NK-92 (cell line): ENCODE measurements around the gene APH1B.
"Not testable (repeated sequence)": the region's sequence is repeated elsewhere in the genome, so short reads cannot be mapped to it uniquely, and the experiment has no call there.

Experiments
- DNase-seq: peaks from one replicate; lab custom pipeline; 2025; ENCODE audit not compliant: unreplicated experiment; lab: John Stamatoyannopoulos, UW

Gene APH1B

GRCh38 chr15:63295341-63295740 lies 17.9 kb downstream of the APH1B start:
- DNase-seq = no peak

DNA sequence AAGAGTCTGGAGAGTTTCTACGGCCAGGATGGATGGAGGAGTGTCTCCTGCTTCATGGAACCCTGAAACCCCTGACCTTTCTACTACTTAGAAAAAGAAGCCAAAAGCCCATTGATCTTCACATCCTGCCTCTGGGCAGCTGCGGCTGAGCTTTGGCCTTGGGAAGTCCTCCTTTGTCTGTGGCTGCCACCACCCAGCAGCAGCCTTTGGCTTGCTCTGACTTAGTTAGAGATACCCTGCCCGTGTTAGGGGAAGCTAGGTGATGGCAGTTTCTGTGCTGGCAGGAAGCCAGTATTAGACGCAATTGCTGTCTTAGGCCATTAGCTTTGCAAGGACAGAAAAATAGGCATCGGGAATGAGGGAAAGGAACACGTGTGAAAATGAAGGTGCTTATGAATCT lies 18.8 kb downstream of the APH1B start:
- no peak for DNase-seq

- DNase-seq = no peak
Measured at GRCh38 chr15:63299943-63300575, 22.7 kb downstream of the APH1B start.

DNA sequence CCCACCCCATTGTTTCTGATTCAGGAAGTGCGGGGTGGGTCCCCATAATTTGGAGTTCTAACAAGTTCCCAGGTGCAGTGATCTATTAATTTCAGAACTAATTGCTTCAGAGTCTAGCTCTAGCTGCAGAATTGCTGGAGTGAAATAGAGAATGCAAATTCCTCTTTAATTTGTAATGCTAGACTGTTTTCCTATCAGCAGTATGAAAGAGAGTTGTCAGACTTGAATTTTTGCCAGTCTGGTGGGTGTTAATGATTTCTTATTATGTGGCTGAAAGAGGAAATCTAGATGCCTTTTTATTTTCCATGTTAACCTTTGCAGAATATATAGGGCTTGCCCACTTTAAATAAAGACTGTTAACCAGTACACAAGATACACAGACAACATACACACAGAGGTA lies 23.7 kb downstream of the APH1B start:
- DNase-seq = no peak

GRCh38 chr15:63305260-63305659 lies 27.9 kb downstream of the APH1B start:
- no peak for DNase-seq

- DNase-seq = no peak
Measured at GRCh38 chr15:63306492-63307073, 29.2 kb downstream of the APH1B start.

GRCh38 chr15:63308491-63308890 lies 31.1 kb downstream of the APH1B start:
- DNase-seq = no peak

DNA sequence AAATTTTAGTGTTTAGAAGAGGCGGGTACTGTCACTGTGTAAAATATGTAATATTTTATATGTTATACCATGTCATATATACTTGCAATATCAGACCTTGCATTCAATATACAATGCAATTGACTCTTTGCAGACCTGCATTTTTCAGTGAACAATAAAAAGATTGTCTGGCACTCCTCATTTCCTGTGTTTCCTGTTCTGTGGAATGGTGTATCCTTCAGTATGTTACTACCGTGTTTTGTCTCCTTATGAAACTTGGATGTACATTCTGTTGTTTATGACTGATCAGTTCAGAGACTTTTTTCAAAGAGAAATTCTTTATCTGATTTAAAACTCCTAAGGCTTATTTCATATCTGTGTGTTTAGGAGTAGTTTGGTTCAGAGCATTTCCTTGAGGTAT lies 31.5 kb downstream of the APH1B start:
- no peak for DNase-seq

- no peak for DNase-seq
Measured at GRCh38 chr15:63310646-63311045, 33.2 kb downstream of the APH1B start.

DNA sequence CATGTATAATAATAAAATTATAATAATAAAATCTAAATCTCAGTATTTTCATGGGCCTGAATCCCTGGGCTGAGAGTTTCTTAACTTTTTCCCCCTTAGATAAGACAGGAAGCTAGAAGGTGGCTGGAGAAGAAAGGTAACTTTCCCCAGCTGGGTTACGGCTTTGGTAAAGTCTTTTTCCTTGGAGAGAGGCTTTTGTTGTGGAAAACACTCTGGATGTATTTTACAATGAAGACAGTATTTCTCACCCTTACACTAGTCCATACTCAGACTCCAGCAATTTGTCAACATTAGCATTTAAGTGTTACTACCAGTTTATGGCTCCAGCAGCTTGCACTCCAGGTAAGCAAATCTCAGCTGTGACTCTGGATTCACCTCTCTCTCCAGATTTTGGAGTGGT lies 34.9 kb downstream of the APH1B start:
- DNase-seq = no peak

GRCh38 chr15:63313825-63314224 lies 36.4 kb downstream of the APH1B start:
- no peak for DNase-seq

GRCh38 chr15:63314409-63314808 lies 37.0 kb downstream of the APH1B start:
- no peak for DNase-seq

GRCh38 chr15:63318344-63318743 lies 40.9 kb downstream of the APH1B start:
- no peak for DNase-seq

DNA sequence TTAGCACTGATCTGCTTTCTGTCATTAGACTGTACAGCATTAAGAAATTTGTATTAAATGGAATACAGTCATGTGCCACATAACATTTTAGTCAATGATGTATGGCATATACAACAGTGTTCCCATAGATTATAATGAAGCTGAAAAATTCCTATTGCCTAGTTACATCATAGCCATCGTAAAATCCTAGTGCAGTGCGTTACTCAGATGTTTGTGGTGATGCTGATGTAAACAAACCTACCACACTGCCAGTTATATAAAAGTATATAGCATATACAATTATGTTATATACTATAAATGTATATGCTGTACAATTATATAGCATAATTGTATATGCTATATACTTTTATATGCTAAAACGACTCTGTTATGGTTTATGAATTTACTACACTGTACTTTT lies 41.7 kb downstream of the APH1B start:
- no peak for DNase-seq

DNA sequence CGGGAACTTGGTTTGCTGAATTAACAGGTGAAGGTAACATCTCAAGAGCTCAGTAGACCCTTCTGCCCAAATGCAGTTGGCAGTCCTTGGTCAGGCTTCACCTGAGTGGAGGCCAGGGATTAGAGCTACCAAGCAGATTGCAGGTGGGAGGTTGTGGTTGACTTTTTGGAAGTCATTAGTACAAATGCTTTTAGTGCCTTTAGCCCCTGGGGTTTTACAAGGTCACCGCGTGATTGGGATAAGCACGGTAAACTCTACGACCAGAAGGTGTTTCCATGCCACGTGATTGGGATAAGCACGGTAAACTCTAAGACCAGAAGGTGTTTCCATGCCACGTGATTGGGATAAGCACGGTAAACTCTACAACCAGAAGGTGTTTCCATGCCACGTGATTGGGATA lies 43.0 kb downstream of the APH1B start:
- not testable (repeated sequence) for DNase-seq

- DNase-seq = not testable (repeated sequence)
Measured at GRCh38 chr15:63320981-63321380, 43.6 kb downstream of the APH1B start.

- no peak for DNase-seq
Measured at GRCh38 chr15:63321462-63321861, 44.1 kb downstream of the APH1B start.

DNA sequence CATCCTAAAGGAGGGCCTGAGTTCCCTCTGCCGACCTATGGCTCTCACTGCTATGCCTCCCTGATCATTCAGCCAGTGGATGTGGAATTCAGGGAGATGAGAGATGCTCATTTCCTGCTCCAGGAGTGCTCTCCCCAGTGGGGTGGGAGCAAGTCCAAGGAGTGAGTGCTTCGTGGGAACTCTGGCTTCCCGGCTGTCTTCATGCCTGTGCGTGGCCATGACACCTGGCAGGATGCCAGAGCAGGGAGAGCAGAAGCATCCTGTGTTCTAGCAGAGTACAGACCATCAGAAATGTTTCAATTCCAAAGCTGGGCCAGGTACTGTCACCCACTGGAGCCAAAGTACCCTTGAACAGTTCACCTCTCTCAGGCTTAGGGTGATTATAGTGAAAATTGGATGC lies 45.1 kb downstream of the APH1B start:
- no peak for DNase-seq

- no peak for DNase-seq
Measured at GRCh38 chr15:63323798-63324563, 46.6 kb downstream of the APH1B start.

GRCh38 chr15:63324770-63325169 lies 47.4 kb downstream of the APH1B start:
- DNase-seq = no peak

GRCh38 chr15:63327648-63328421 lies 50.4 kb downstream of the APH1B start:
- DNase-seq = no peak
